Liver (tissue), 3 donors: ENCODE measurements around the gene AUH.

Experiments used
- EGR1 ChIP-seq, 2 donors: IDR thresholded peaks; 2 replicates each; pipeline ENCODE4 v1.6.1; 2016 to 2018; ENCODE audit warnings: antibody characterized with exemption in 2 of 2, low read depth in 2 of 2
- FOXA1 ChIP-seq: IDR thresholded peaks from 2 replicates; pipeline ENCODE4 v1.6.1; 2016; ENCODE audit warnings: antibody characterized with exemption
- GABPA ChIP-seq, 2 donors: IDR thresholded peaks in 1 of 2; conservative IDR thresholded peaks in 1 of 2; 2 replicates each; pipeline ENCODE4 v1.6.1; 2016; ENCODE audit warnings: antibody characterized with exemption in 2 of 2, mild to moderate bottlenecking in 1 of 2, moderate library complexity in 1 of 2
- JUND ChIP-seq, 2 donors: IDR thresholded peaks; 2 replicates each; pipeline ENCODE4 v1.6.1; 2016; ENCODE audit warnings: antibody characterized with exemption in 2 of 2
- SP1 ChIP-seq: IDR thresholded peaks from 2 replicates; pipeline ENCODE4 v1.6.1; 2018; ENCODE audit warnings: antibody characterized with exemption, mild to moderate bottlenecking
- TAF1 ChIP-seq: conservative IDR thresholded peaks from 2 replicates; pipeline ENCODE4 v1.6.1; 2016; ENCODE audit warnings: antibody characterized with exemption, mild to moderate bottlenecking
- YY1 ChIP-seq: IDR thresholded peaks from 2 replicates; pipeline ENCODE4 v1.6.1; 2016; ENCODE audit warnings: antibody characterized with exemption, mild to moderate bottlenecking
- TF ChIP-seq, protein P1 (sequence below): fragments of 150-350 bp; IDR thresholded peaks from 2 replicates; pipeline ENCODE4 v1.5.1; 2017; ENCODE audit warnings: improper control_type of control experiment, low read depth, low read length; ENCODE audit not compliant: missing input control
- TF ChIP-seq, protein P2 (sequence below): IDR thresholded peaks from 2 replicates; pipeline ENCODE4 v1.6.1; 2016; ENCODE audit warnings: antibody characterized with exemption
- TF ChIP-seq, protein P3 (sequence below): IDR thresholded peaks from 2 replicates; pipeline ENCODE4 v1.6.1; 2016; ENCODE audit warnings: antibody characterized with exemption, mild to moderate bottlenecking
- TF ChIP-seq, protein P4 (sequence below): IDR thresholded peaks from 2 replicates; pipeline ENCODE4 v1.6.1; 2016; ENCODE audit warnings: antibody characterized with exemption
- TF ChIP-seq, protein P5 (sequence below): IDR thresholded peaks from 2 replicates; pipeline ENCODE4 v1.6.1; 2016; ENCODE audit warnings: antibody characterized with exemption
- donor health status: healthy.
- donor health status: healthy.

DNA sequence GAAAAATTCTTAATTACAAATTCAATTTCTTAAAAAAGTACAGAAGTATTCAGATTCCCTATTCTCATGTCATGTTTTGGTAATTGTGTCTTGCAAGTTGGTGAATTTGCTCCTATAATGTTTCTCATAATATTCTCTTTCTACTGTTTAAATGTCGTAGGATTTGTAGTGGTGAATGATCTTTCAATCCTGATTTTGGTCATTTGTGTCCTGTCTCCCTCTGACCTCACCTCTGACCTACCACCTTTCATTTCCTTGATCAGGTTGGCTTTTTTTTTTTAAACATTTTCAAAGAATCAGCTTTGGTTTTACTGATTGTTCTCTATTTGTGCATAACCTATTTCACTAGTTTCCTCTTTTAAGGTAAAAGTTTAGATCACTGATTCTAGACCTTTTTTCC lies 102.6 kb downstream of the AUH start:
- TF ChIP-seq, protein P1, sequence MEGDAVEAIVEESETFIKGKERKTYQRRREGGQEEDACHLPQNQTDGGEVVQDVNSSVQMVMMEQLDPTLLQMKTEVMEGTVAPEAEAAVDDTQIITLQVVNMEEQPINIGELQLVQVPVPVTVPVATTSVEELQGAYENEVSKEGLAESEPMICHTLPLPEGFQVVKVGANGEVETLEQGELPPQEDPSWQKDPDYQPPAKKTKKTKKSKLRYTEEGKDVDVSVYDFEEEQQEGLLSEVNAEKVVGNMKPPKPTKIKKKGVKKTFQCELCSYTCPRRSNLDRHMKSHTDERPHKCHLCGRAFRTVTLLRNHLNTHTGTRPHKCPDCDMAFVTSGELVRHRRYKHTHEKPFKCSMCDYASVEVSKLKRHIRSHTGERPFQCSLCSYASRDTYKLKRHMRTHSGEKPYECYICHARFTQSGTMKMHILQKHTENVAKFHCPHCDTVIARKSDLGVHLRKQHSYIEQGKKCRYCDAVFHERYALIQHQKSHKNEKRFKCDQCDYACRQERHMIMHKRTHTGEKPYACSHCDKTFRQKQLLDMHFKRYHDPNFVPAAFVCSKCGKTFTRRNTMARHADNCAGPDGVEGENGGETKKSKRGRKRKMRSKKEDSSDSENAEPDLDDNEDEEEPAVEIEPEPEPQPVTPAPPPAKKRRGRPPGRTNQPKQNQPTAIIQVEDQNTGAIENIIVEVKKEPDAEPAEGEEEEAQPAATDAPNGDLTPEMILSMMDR = no peak
- TF ChIP-seq GABPA (IDR thresholded peaks at IDR 0.05 in 1 of 2, conservative IDR thresholded peaks at IDR 0.05 in 1 of 2) = no peak
- TF ChIP-seq YY1 = no peak
- TF ChIP-seq SP1 = no peak
- TF ChIP-seq, protein P2, sequence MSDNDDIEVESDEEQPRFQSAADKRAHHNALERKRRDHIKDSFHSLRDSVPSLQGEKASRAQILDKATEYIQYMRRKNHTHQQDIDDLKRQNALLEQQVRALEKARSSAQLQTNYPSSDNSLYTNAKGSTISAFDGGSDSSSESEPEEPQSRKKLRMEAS = no peak
- no peak for TF ChIP-seq JUND (IDR thresholded peaks at IDR 0.05)
- no peak for TF ChIP-seq EGR1 (IDR thresholded peaks at IDR 0.05; ENCODE audit: low read depth in 2 of 2)
- TF ChIP-seq, protein P3, sequence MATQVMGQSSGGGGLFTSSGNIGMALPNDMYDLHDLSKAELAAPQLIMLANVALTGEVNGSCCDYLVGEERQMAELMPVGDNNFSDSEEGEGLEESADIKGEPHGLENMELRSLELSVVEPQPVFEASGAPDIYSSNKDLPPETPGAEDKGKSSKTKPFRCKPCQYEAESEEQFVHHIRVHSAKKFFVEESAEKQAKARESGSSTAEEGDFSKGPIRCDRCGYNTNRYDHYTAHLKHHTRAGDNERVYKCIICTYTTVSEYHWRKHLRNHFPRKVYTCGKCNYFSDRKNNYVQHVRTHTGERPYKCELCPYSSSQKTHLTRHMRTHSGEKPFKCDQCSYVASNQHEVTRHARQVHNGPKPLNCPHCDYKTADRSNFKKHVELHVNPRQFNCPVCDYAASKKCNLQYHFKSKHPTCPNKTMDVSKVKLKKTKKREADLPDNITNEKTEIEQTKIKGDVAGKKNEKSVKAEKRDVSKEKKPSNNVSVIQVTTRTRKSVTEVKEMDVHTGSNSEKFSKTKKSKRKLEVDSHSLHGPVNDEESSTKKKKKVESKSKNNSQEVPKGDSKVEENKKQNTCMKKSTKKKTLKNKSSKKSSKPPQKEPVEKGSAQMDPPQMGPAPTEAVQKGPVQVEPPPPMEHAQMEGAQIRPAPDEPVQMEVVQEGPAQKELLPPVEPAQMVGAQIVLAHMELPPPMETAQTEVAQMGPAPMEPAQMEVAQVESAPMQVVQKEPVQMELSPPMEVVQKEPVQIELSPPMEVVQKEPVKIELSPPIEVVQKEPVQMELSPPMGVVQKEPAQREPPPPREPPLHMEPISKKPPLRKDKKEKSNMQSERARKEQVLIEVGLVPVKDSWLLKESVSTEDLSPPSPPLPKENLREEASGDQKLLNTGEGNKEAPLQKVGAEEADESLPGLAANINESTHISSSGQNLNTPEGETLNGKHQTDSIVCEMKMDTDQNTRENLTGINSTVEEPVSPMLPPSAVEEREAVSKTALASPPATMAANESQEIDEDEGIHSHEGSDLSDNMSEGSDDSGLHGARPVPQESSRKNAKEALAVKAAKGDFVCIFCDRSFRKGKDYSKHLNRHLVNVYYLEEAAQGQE = no peak
- no peak for TF ChIP-seq TAF1
- TF ChIP-seq, protein P4, sequence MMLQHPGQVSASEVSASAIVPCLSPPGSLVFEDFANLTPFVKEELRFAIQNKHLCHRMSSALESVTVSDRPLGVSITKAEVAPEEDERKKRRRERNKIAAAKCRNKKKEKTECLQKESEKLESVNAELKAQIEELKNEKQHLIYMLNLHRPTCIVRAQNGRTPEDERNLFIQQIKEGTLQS = no peak
- TF ChIP-seq, protein P5, sequence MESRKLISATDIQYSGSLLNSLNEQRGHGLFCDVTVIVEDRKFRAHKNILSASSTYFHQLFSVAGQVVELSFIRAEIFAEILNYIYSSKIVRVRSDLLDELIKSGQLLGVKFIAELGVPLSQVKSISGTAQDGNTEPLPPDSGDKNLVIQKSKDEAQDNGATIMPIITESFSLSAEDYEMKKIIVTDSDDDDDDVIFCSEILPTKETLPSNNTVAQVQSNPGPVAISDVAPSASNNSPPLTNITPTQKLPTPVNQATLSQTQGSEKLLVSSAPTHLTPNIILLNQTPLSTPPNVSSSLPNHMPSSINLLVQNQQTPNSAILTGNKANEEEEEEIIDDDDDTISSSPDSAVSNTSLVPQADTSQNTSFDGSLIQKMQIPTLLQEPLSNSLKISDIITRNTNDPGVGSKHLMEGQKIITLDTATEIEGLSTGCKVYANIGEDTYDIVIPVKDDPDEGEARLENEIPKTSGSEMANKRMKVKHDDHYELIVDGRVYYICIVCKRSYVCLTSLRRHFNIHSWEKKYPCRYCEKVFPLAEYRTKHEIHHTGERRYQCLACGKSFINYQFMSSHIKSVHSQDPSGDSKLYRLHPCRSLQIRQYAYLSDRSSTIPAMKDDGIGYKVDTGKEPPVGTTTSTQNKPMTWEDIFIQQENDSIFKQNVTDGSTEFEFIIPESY = no peak
- TF ChIP-seq FOXA1 = no peak
